Measurements from ENCODE around the gene MBOAT1. TPM values are rescaled to one million over a fixed set of nuclear protein-coding genes. Genes with fewer than 3 reads are reported as not detected.
A peak's percentile ranks its signal among the peaks of the same experiment; 100 is the strongest.

Gene MBOAT1
- polyA plus RNA-seq, 1 donor (not counting 4 experiments of a cell fraction or from before 2014, with no cell fraction given), result 4.9 TPM

- Histone ChIP-seq H3K9ac (ENCODE audit: control insufficient read depth, extremely low read depth, insufficient read depth, low read length) (peak overlapping the region; percentile 58), H3K4me2 (ENCODE audit: control insufficient read depth, extremely low read depth, insufficient read depth, low read depth, low read length) (peak overlapping the region; percentile 50), H3K27me3 (ENCODE audit: control insufficient read depth, extremely low read depth, insufficient read depth, low read length) (no peaks in the 10 kb centered on the region), H3K79me2 (ENCODE audit: control insufficient read depth, insufficient read depth, low read length) (peaks cover 41% of the 10 kb centered on the region), H3K9me1 (ENCODE audit: control insufficient read depth, extremely low read depth, insufficient read depth, low read length) (no peaks in the 10 kb centered on the region), H2AFZ (ENCODE audit: control insufficient read depth, low read length) (peak overlapping the region; percentile 89), H3K36me3 (ENCODE audit: control insufficient read depth in 2 of 2, extremely low read depth in 1 of 2, insufficient read depth in 2 of 2, low read length in 2 of 2) (no peaks in the 10 kb centered on the region), H3K4me1 (ENCODE audit: control insufficient read depth, extremely low read depth, insufficient read depth, low read length) (peaks cover 31% of the 10 kb centered on the region), H3K9me3 (ENCODE audit: control insufficient read depth, low read depth, low read length) (no peaks in the 10 kb centered on the region), H4K20me1 (ENCODE audit: control insufficient read depth, extremely low read depth, insufficient read depth, low read length) (no peaks in the 10 kb centered on the region), H3K27ac (ENCODE audit: control insufficient read depth, insufficient read depth, low read length) (peak overlapping the region; percentile 90), H3K4me3 (ENCODE audit: control insufficient read depth in 2 of 3, extremely low read depth in 1 of 3, insufficient read depth in 2 of 3, low read depth in 1 of 3, low read length in 3 of 3) (no peak overlapping the region)
- dilution Hi-C loops (cut with MboI; ENCODE audit: extremely low pct_ligation_motif_present, low sequenced_read_pairs), result no loop called here
- TF ChIP-seq EZH2 (IDR thresholded peaks at IDR 0.05; ENCODE audit: low read length) (no peak), CTCF (optimal IDR thresholded peaks at IDR 0.05 in 1 of 3, IDR thresholded peaks at IDR 0.05 in 1 of 3, conservative IDR thresholded peaks at IDR 0.05 in 1 of 3; ENCODE audit: extremely low read depth in 1 of 3, insufficient read depth in 2 of 3, low read length in 3 of 3) (no peak)
- DNase-seq (ENCODE audit: low read depth, low spot score) (no peak), FAIRE-seq (peak; percentile 52)
Observed at GRCh38 chr6:20203561-20204511, 8.4 kb downstream of the MBOAT1 start.

GRCh38 chr6:20202699-20203302, 9.5 kb downstream of the MBOAT1 start:
- Histone ChIP-seq H3K36me3 (ENCODE audit: control insufficient read depth in 2 of 2, extremely low read depth in 1 of 2, insufficient read depth in 2 of 2, low read length in 2 of 2) (no peaks in the 10 kb centered on the region), H3K4me3 (ENCODE audit: control insufficient read depth in 2 of 3, extremely low read depth in 1 of 3, insufficient read depth in 2 of 3, low read depth in 1 of 3, low read length in 3 of 3) (no peak overlapping the region), H3K9ac (ENCODE audit: control insufficient read depth, extremely low read depth, insufficient read depth, low read length) (peak overlapping the region; percentile 70), H3K9me3 (ENCODE audit: control insufficient read depth, low read depth, low read length) (no peaks in the 10 kb centered on the region), H3K4me2 (ENCODE audit: control insufficient read depth, extremely low read depth, insufficient read depth, low read depth, low read length) (peak overlapping the region; percentile 67), H3K9me1 (ENCODE audit: control insufficient read depth, extremely low read depth, insufficient read depth, low read length) (no peaks in the 10 kb centered on the region), H3K4me1 (ENCODE audit: control insufficient read depth, extremely low read depth, insufficient read depth, low read length) (peaks cover 31% of the 10 kb centered on the region), H3K27me3 (ENCODE audit: control insufficient read depth, extremely low read depth, insufficient read depth, low read length) (no peaks in the 10 kb centered on the region), H4K20me1 (ENCODE audit: control insufficient read depth, extremely low read depth, insufficient read depth, low read length) (no peaks in the 10 kb centered on the region), H3K79me2 (ENCODE audit: control insufficient read depth, insufficient read depth, low read length) (peaks cover 42% of the 10 kb centered on the region), H3K27ac (ENCODE audit: control insufficient read depth, insufficient read depth, low read length) (peak overlapping the region; percentile 90), H2AFZ (ENCODE audit: control insufficient read depth, low read length) (no peak overlapping the region)
- FAIRE-seq (no peak), DNase-seq (ENCODE audit: low read depth, low spot score) (no peak)
- TF ChIP-seq CTCF (optimal IDR thresholded peaks at IDR 0.05 in 1 of 3, IDR thresholded peaks at IDR 0.05 in 1 of 3, conservative IDR thresholded peaks at IDR 0.05 in 1 of 3; ENCODE audit: extremely low read depth in 1 of 3, insufficient read depth in 2 of 3, low read length in 3 of 3), result no peak
- dilution Hi-C loops (cut with MboI; ENCODE audit: extremely low pct_ligation_motif_present, low sequenced_read_pairs), result no loop called here
